GM18505 (cell line): ENCODE measurements around the gene DNAJB6.

Source experiments
- ATAC-seq: cut with Tn5 transposase; IDR thresholded peaks from one replicate; pipeline ENCODE4 v1.9.1; 2021; ENCODE audit not compliant: unreplicated experiment
- POLR2A ChIP-seq: IDR thresholded peaks from 4 replicates; pipeline ENCODE4 v1.6.1; 2011; ENCODE audit warnings: borderline replicate concordance; ENCODE audit not compliant: insufficient read depth, insufficient read length; ENCODE audit errors: extremely low read depth

DNAJB6 gene

DNA sequence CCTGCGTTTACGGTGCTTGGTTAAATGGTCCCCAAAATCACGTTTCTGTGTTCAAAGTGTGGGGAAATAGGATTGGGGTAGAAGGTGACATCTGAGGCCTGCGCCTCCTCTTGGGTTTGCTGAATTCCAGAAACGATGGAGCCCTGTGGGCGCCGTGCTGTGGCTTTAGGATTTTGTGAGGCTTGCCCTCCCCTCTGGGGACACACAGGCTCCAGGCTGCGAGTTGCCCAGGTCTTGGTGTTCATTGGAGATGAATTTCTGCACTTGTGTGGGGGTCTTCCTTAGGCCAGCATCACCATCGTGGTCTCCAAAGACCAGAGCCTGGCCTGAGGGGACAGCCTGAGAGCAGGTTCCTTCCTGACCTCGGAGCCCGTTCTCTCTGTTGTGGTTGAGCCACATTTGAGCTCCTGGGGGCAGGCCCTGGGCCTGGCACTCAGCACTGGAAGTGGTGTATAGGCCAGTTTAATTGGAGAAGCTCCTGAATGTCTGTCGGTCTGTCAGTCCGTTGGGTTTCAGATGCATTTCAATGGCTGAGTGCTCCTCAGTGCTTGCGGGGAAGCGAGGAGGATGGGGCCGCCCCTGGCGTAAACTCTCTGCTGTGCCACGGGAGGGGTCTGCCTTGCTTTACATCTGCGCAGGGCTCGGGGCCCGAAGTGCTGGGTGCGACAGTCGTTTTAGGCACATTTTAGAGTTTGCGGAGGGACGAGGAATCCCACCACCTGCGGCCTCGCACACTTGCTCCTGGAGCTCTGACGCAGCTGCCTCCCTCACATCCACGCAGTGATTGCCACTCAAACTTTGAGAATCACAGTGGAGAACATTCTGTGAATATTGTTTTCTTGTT lies 71.7 kb downstream of the DNAJB6 start:
- no peak for ATAC-seq
- TF ChIP-seq POLR2A, result no peak

DNA sequence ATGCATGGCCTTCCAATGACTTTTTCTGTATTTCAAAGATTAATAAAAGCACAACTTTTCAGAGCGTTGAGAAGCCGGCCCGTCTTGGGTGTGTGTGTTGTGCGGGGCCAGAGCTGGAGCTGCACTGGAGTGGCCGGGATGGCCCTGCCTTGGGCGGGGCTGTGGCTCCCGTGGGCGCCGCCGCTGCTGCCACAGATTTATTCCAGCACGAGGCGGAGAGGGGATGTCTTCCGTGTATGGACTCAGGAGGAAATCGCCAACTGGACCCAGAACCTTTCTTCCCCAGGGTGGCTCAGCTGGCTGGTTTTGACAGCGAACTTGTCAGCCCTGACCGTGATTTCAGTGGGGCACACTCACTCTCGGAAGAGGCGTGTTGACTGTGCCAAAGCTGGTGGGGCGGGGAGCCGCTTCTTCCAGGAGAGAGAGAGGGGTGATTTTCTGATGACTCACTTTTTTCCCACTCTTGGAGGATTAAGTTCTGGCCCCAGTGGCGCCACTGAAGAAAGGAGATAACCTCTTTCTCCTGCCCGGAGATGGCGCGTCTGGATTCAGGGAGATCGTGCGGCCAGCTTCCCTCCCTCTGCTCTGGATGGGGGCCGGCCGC lies 72.4 kb downstream of the DNAJB6 start:
- no peak for TF ChIP-seq POLR2A
- no peak for ATAC-seq

DNA sequence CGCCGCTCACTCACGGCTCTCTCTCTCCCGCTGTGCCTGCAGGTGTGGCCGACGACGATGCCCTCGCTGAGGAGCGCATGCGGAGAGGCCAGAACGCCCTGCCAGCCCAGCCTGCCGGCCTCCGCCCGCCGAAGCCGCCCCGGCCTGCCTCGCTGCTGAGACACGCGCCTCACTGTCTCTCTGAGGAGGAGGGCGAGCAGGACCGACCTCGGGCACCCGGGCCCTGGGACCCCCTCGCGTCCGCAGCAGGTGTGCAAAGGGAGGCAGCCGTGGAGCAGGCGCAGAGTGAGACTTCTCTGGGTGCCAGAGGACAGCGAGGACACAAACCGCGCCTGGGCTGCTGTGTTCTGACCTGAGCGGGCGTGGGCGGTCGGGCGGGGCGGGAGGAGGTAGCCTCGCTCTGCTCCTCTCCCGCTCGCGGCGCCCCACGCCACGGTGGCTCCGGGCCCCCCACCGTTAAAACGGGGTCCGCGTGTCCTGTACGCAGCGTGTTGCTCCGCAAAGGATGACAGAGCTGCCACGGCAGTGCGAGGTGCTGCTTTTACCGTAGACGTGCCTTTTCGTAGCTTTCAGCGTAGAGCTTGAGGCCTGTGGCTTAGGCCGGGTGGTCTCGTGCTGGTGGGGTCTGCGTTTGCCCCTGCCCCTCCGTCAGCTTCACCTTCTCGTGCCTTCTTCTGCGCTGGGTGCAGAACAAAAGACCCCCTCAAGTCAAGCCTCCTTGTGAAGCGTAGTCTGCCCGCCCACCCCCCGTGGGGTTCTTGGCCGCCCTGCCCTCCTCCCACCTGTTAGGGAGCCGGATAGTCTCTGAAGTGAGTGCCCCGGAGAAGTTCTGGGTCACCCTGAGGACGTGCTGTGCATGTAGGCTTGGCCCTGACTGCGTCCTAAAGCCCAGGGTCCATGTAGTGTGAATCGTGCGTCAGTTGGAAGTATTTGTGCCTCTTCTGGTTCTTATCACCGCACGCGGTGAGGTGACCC lies 73.2 kb downstream of the DNAJB6 start:
- ATAC-seq, result no peak
- TF ChIP-seq POLR2A, result no peak

DNA sequence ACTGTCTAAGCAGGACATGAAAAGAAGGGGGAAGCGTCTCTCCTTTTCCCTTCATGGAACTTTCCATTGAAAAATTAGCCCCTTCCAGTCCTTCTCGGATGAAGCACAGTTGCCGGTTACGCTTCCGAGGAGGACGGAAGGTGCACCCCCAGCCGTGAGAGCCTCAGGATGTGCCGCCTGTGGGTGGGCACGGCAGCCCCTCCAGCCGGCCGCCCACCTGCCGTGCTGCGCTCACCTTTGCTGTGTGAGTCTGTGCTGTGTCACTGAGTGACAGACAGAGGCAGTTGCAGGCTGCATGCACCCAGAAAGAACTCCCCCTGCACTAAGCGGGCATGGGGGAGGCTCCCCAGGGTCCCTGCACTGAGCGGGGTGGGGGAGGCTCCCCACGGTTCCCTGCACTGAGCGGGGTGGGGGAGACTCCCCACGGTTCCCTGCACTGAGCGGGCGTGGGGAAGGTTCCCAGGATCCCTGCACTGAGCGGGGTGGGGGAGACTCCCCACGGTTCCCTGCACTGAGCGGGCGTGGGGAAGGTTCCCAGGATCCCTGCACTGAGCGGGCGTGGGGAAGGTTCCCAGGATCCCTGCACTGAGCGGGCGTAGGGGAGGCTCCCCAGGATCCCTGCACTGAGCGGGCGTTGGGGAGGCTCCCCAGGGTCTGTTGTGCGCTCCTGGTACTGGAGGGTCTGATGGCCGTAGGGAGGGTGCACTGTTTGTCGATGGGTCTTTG lies 74.2 kb downstream of the DNAJB6 start:
- no peak for TF ChIP-seq POLR2A
- ATAC-seq, result no peak

DNA sequence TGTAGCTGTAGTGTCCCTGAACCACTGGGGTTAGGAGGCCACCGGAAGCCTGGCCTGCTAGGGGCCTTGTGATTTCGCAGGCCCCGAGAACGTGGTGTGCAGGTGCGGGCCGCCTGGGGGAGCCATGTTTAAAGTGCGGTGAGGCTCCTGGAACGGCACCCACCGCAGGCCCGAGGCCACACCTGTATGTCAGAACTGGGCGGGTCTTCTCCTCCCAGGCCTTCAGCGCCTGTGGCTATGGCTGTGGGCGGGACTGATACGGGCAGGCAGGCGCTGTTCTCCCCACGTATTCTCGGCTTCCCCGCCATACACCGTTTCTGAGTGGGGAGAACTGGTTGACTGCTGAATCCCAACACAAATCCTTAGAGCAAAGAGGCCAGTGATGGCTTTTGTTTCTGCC lies 74.8 kb downstream of the DNAJB6 start:
- ATAC-seq, result no peak
- no peak for TF ChIP-seq POLR2A

DNA sequence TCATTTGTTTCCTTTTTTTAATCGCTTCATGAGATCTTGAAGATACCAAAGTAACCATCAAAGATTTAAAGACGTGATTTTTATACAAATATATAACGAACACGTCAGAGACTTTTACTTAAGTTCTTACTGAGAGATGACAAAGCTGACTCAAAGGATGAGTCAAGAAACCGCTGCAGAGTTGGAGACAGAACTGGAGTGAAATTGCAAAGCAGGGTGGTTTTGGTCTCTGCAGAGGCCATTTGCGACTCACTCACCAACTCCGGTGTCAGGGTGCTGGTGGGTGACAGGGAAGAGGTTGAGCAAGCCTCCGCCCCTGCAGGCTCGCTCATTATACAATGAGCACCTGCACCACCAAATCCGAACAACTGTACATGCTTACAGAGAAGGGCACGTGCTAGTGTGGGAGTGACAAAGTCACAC lies 75.2 kb downstream of the DNAJB6 start:
- TF ChIP-seq POLR2A, result no peak
- ATAC-seq, result no peak

DNA sequence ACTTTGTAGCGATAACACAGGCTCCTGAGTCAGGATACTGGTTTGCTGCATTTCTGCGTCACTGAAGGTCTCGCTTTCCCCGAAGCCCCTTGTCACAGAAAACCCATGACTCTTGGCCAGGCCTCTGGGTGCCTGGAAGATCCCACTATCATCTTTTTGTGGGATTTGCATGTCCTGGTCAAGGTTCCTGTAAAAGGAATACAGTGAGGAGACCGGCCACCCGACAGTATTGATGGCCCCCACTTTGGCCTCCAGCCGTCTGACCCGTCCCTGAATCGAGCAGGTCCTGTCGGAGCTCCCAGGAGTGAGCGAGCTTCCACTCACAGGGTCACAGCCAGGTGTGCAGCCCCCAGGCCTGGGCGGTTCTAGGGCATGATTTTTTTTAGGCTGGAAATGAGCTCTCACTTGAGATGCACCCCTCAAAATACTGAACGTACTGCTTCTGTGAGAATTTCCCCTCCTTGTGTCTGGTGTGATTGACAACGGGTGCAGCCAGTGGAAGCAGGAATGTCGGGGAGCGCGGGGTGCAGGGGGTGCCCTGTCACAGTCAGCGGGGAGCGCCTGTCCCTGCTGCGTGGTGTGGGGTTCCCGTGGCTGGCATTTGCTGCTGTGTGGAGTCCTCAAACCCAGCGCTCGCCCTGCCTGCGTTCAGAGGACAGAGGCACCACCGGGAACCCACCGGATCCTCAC lies 75.8 kb downstream of the DNAJB6 start:
- no peak for TF ChIP-seq POLR2A
- ATAC-seq, result no peak

DNA sequence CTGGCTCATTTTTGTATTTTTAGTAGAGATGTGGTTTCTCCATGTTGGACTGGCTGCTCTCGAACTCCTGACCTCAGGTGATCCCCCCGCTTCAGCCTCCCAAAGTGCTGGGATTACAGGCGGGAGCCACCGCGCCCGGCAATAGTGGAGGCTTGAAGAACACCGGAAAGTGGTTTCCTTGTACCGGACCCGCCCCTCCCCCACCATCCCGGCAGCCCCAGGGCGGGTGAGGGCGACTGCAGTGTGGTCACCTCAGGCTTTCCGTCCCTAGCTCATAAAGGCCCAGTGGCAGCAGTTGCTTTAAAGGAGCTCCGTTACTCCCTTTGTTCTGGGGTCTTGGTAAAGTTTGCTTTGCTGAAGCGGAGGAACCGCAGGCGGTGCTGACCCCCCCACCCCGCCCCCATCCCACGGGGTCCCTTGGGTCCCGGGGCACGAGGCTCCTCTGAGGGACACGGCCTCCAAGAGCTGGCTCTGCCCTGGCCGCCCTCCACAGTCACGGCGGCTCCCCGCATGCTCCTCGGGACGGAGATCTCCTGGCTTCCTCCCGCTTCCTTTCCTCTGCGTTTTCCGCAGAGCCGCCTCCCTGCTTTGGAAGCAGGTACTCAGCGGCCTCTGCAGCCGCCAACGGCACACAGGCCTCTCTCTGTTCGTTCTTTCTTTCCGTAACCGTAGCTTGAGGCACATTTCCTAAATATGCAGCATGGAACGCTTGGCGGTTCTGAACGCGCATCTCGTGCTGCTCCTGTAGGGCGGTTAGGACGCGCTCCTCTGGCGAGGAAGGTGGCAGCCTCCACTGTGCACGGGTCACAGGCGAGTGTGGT lies 77.3 kb downstream of the DNAJB6 start:
- no peak for ATAC-seq
- TF ChIP-seq POLR2A, result no peak

DNA sequence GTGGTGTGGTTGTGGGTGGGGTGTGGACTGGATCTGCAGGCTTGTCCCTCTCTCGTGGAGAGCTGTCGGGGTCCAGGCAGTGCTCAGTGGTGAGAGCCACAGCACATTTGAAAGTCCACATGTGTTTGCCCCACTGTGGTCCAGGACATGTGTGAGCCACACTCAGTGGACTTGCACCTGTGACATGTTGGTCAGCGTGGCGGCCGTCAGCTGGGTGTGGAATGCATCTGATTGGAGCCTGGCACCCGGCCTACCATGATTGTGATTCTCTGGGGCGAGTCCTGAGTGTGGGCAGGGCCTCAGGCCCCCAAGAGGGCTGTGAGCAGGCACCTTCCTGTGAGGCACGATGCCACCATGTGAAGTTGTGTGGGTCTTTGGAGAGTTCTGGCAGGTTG lies 77.9 kb downstream of the DNAJB6 start:
- TF ChIP-seq POLR2A, result no peak
- no peak for ATAC-seq

DNA sequence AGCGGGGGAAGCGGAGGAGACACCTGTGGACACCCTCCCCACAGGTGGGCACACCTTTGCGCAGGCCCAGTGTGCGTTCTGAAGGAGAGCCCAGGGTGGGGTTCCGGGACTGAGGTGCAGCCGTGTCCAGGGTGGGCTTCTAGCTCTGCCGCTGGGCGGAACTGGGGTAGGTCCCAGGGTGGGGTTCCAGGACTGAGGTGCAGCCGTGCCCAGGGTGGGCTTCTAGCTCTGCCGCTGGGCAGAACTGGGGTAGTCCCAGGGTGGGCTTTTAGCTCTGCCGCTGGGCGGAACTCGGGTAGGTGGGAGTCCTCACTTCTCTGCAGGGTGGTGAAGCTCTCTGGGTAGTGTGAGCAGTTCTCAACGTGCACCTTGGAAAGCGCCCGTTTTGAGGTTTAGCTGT lies 78.7 kb downstream of the DNAJB6 start:
- ATAC-seq, result no peak
- TF ChIP-seq POLR2A, result no peak

DNA sequence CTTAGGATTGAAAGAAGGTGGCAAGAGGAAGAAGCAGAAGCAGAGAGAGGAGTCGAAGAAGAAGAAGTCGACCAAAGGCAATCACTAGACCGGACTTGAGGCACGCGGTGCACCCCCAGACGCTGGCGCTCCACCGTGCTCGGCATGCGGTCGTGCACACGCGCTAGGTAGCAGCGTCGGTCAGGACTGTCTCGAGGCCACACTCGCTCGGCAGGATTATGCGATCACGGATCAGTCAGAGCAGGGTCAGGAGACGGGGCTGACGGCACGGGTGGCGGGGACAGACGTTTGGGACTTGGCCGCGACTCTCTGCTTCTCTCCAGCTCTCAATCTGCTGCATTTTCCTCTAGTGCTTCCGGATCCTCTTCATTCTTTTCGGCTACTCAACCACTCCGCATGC lies 79.2 kb downstream of the DNAJB6 start:
- ATAC-seq, result no peak
- no peak for TF ChIP-seq POLR2A
